Colonic mucosa (tissue), 4 donors: ENCODE results near the gene MAP2K1. TPM values are rescaled to one million over a fixed set of nuclear protein-coding genes. Genes with fewer than 3 reads are reported as not detected.
"Not testable (repeated sequence)": the region's sequence is repeated elsewhere in the genome, so short reads cannot be mapped to it uniquely, and the experiment has no call there.

ENCODE experiments used
- DNase-seq: peaks from one replicate; pipeline ENCODE4 v3.0.0-alpha.2; 2020
- H3K27ac ChIP-seq: fragments of 200-600 bp; one replicate; pipeline ENCODE4 v1.8.0; 2021
- H3K27me3 ChIP-seq: fragments of 200-600 bp; one replicate; pipeline ENCODE4 v1.8.0; 2021
- H3K36me3 ChIP-seq: fragments of 200-600 bp; one replicate; pipeline ENCODE4 v1.8.0; 2021
- H3K4me1 ChIP-seq: fragments of 200-600 bp; one replicate; pipeline ENCODE4 v1.8.0; 2021; ENCODE audit warnings: mild to moderate bottlenecking
- H3K4me3 ChIP-seq: fragments of 200-600 bp; one replicate; pipeline ENCODE4 v1.8.0; 2021
- H3K9ac ChIP-seq, 2 donors: one replicate each; pipeline ENCODE4 v1.7.0; 2013; ENCODE audit warnings: control low read depth in 2 of 2, low read depth in 2 of 2, low read length in 2 of 2
- H3K9me3 ChIP-seq: fragments of 200-600 bp; one replicate; pipeline ENCODE4 v1.8.0; 2021
- intact Hi-C: fragments of 100-400 bp; cut with DNase I; formaldehyde crosslinking; loops from one replicate; pipeline ENCODE4 v1.14.1; 2022
- total RNA-seq, 2 donors: library from RNA; stranded (reverse); fragmentation: NEBNext Ultra II Directional in 1 of 2; extraction: Animal tissue kit (Norgen Biotek cat#: 25700) in 1 of 2; gene quantifications; one replicate each; pipeline ENCODE4 v1.2.1, GENCODE V29; 2021
- TF ChIP-seq, protein P1 (sequence below): fragments of 200-600 bp; IDR thresholded peaks from one replicate; pipeline ENCODE4 v1.8.0; 2022; ENCODE audit warnings: antibody characterized with exemption, mild to moderate bottlenecking
- donor health status: healthy.
- donor health status: DM: no; HTN: no; CAD: no.
- donor health status: DM: no; HTN: no; CAD: no.

The MAP2K1 gene
- total RNA-seq, 2 donors from 2014 or later, result 50.0 to 53.2 TPM

DNA sequence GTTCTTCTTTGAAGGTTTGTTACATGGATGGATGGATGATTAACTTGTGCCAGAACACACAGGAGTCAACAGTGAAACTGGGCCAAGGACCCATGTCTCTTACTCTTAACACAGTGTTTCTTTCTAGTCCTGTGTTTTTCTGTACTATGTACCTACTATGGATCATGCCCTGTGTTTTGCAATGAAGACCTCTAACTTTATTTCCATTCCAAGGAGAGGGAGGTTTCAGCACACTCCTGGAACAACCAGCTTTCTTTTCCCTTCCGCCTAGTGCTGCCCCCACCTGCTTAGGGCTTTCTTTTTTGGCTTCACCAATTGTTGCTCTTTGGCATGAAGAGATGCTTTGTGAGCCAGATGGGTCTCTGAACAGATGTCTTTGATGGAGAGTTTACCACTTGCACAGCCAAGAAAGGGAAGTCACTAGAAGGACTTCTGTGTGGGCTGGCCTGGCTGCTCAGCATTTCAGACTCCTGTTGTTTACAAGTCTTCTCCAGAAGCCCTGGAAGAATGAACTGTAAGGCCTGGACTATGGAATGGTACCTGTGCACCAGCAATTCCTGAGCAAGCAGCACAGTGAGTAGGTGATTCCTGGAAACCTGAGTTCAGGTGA lies 66.4 kb downstream of the MAP2K1 start:
- DNase-seq, result no peak
- no peak overlapping the region for H3K4me3 ChIP-seq
- no peak overlapping the region for H3K27ac ChIP-seq
- no peaks in the 10 kb centered on the region for H3K9me3 ChIP-seq
- H3K4me1 ChIP-seq, result no peaks in the 10 kb centered on the region
- TF ChIP-seq, protein P1, sequence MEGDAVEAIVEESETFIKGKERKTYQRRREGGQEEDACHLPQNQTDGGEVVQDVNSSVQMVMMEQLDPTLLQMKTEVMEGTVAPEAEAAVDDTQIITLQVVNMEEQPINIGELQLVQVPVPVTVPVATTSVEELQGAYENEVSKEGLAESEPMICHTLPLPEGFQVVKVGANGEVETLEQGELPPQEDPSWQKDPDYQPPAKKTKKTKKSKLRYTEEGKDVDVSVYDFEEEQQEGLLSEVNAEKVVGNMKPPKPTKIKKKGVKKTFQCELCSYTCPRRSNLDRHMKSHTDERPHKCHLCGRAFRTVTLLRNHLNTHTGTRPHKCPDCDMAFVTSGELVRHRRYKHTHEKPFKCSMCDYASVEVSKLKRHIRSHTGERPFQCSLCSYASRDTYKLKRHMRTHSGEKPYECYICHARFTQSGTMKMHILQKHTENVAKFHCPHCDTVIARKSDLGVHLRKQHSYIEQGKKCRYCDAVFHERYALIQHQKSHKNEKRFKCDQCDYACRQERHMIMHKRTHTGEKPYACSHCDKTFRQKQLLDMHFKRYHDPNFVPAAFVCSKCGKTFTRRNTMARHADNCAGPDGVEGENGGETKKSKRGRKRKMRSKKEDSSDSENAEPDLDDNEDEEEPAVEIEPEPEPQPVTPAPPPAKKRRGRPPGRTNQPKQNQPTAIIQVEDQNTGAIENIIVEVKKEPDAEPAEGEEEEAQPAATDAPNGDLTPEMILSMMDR, result no peak
- no peaks in the 10 kb centered on the region for H3K27me3 ChIP-seq
- intact Hi-C loops, result no loop called here
- no peaks in the 10 kb centered on the region for H3K36me3 ChIP-seq
- H3K9ac ChIP-seq, result no peak overlapping the region

DNA sequence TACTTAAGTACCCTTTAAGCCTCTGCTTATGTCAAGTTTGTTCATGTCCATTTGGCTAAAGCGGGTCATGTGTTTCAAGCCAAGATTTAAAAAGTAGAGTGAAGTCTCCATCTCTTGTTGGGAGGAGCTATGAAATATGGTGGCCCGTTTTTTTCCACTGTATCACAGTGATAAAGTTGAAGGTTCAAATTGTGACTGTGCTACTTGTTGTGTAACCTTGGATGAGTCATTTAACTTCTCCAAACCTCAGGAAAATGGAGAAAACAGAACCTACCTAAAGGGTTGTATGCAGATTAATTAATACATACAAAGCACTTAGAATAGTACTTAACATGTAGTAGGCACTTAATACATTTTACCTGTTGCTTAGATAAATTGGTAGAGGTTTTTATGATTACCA lies 67.4 kb downstream of the MAP2K1 start:
- Histone ChIP-seq H3K9ac (no peak overlapping the region), H3K4me1 (no peaks in the 10 kb centered on the region), H3K36me3 (no peaks in the 10 kb centered on the region), H3K4me3 (no peak overlapping the region), H3K9me3 (no peaks in the 10 kb centered on the region), H3K27ac (no peak overlapping the region), H3K27me3 (no peaks in the 10 kb centered on the region)
- DNase-seq, result no peak
- TF ChIP-seq, protein P1, result no peak
- intact Hi-C loops, result no loop called here

DNA sequence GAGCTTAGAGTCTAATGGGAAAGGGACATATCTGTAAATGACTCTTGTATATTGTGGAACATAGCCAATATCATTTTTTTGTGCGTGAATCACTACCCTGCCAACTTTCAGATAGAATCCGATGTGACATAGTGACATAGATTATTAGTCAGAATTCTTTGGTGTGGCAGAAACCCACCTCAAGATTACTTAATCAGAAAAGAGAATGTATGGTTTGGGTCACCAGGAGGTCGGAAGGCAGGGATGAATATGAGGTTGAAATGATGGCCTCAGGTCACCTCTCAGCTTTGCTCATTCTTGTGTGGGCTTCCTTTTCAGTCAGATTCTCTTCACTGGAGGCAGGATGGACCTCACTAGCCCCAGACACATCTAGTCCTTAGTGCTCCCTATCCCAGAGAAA lies 69.5 kb downstream of the MAP2K1 start:
- Histone ChIP-seq H3K4me3 (no peak overlapping the region), H3K9ac (no peak overlapping the region), H3K36me3 (no peaks in the 10 kb centered on the region), H3K27ac (no peak overlapping the region), H3K9me3 (no peaks in the 10 kb centered on the region), H3K27me3 (no peaks in the 10 kb centered on the region), H3K4me1 (no peaks in the 10 kb centered on the region)
- TF ChIP-seq, protein P1, result no peak
- no peak for DNase-seq
- intact Hi-C loops, result no loop called here

DNA sequence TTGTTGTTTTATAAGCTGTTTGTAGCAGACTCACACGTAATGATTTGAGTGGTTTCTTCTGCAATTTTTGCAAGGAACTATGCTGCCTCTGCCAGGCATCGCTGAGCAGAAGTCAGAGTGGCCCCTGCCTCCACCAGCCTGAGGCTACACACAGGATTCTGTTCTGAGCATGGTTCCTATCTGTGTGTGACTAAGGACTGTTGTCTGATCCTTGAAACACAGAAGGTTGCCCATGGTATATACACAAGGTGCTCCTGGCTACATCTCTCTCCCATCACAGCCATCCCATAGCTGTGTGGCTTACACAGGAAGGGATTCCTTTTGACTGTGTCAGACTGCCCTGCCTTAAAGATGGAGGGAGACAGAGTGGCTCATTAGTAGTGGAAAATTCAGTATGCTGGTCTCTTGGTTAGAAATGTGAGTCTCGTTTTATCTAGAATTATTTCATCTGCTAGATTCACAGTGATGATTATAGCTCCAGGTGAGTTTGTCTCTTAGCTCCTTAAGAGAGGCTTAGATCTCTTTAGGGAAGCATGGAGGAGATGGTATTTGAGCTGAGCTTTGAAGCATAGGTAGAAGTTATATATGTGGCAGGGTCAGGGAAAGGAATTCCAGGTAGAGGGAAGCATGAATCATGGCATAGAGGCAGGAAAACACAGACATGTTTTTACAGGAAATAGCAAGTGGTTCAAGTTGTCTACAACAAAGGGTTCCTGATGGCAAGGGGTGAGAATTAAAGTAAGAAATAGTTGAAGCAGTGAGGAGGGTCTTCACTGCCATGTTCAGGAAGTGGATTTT lies 73.3 kb downstream of the MAP2K1 start:
- TF ChIP-seq, protein P1, result no peak
- no peaks in the 10 kb centered on the region for H3K27me3 ChIP-seq
- no peak overlapping the region for H3K4me3 ChIP-seq
- no peaks in the 10 kb centered on the region for H3K4me1 ChIP-seq
- H3K36me3 ChIP-seq, result no peaks in the 10 kb centered on the region
- DNase-seq, result no peak
- intact Hi-C loops, result no loop called here
- no peaks in the 10 kb centered on the region for H3K9me3 ChIP-seq
- no peak overlapping the region for H3K9ac ChIP-seq
- no peak overlapping the region for H3K27ac ChIP-seq

DNA sequence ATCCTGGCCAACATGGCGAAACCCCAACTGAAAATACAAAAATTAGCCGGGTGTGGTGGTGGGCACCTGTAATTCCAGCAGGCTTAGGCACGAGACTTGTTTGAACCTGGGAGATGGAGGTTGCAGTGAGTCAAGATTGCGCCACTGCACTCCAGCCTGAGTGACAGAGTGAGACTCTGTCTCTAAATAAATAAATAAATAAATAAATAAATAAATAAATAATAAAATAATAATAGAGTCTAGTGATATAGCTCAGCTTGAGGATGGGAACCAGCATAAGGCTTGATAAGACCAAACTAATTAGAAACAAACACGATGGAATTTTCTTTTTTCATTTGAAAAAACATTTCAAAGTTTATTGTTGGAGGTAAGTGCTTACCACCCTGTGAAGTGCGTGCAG lies 74.6 kb downstream of the MAP2K1 start:
- DNase-seq, H3K4me1 ChIP-seq, H3K4me3 ChIP-seq, H3K27me3 ChIP-seq, H3K36me3 ChIP-seq, H3K9me3 ChIP-seq, intact Hi-C loops, H3K27ac ChIP-seq, H3K9ac ChIP-seq: not testable (repeated sequence)

DNA sequence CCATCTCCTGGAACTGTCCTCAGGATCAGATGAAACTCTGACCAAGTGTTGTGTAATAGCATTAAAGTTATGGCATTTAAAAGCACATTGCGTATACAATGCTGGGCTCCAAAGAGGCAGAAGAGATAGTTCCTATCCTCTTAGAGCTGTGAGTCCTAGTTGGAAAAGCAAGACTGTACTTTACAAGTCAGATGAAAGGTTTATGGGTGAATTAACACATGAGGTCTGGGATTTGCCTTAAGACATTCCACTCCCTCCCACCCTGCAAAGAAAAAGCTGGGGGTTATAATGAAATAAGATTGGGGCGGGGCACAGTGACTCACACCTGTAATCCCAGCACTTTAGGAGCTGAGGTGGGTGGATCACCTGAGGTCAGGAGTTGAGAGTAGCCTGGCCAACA lies 75.2 kb downstream of the MAP2K1 start:
- peak; percentile 33 for DNase-seq
- no peak overlapping the region for H3K9ac ChIP-seq

More for the DNA sequence above, 75.2 kb downstream of the MAP2K1 start:
- TF ChIP-seq, protein P1, result no peak
- Histone ChIP-seq H3K27ac (no peak overlapping the region), H3K4me3 (no peak overlapping the region), H3K9me3 (no peaks in the 10 kb centered on the region), H3K36me3 (no peaks in the 10 kb centered on the region), H3K4me1 (no peaks in the 10 kb centered on the region), H3K27me3 (no peaks in the 10 kb centered on the region)
- intact Hi-C loops, result no loop called here
